ENCODE data around the gene TNFRSF11A.

TNFRSF11A gene

GRCh38 chr18:62345909-62346308 lies 20.8 kb downstream of the TNFRSF11A start:
- DNase-seq: no peak

GRCh38 chr18:62346333-62347088 lies 21.4 kb downstream of the TNFRSF11A start:
- no peak for DNase-seq

- no peak for DNase-seq
These were observed 22.0 kb downstream of the TNFRSF11A start for GRCh38 chr18:62347089-62347506.

GRCh38 chr18:62348474-62348873 lies 23.4 kb downstream of the TNFRSF11A start:
- no peak for DNase-seq

- DNase-seq: no peak
These were observed 28.1 kb downstream of the TNFRSF11A start for GRCh38 chr18:62353170-62353569.

- DNase-seq: no peak
These were observed 29.0 kb downstream of the TNFRSF11A start for GRCh38 chr18:62354151-62354550.

GRCh38 chr18:62357079-62357719 lies 32.1 kb downstream of the TNFRSF11A start:
- DNase-seq: no peak

- no peak for DNase-seq
These were observed 35.7 kb downstream of the TNFRSF11A start for GRCh38 chr18:62360805-62361204.

GRCh38 chr18:62361288-62361687 lies 36.2 kb downstream of the TNFRSF11A start:
- DNase-seq: no peak

- no peak for DNase-seq
These were observed 39.4 kb downstream of the TNFRSF11A start for GRCh38 chr18:62364558-62364957.

- DNase-seq: no peak
These were observed 40.3 kb downstream of the TNFRSF11A start for GRCh38 chr18:62365420-62365819.

- no peak for DNase-seq
These were observed 41.9 kb downstream of the TNFRSF11A start for GRCh38 chr18:62366992-62367391.

GRCh38 chr18:62368100-62368499 lies 43.0 kb downstream of the TNFRSF11A start:
- no peak for DNase-seq

GRCh38 chr18:62369129-62369644 lies 44.1 kb downstream of the TNFRSF11A start:
- no peak for DNase-seq

- no peak for DNase-seq
These were observed 45.3 kb downstream of the TNFRSF11A start for GRCh38 chr18:62370366-62370765.

- no peak for DNase-seq
These were observed 46.3 kb downstream of the TNFRSF11A start for GRCh38 chr18:62371436-62371835.

- no peak for DNase-seq
These were observed 47.0 kb downstream of the TNFRSF11A start for GRCh38 chr18:62372156-62372555.

GRCh38 chr18:62372882-62373281 lies 47.8 kb downstream of the TNFRSF11A start:
- no peak for DNase-seq

- no peak for DNase-seq
These were observed 49.4 kb downstream of the TNFRSF11A start for GRCh38 chr18:62374410-62374965.

- DNase-seq: no peak
These were observed 52.2 kb downstream of the TNFRSF11A start for GRCh38 chr18:62377131-62377807.

- DNase-seq: no peak
These were observed 53.9 kb downstream of the TNFRSF11A start for GRCh38 chr18:62379051-62379450.

GRCh38 chr18:62381373-62381772 lies 56.3 kb downstream of the TNFRSF11A start:
- no peak for DNase-seq

GRCh38 chr18:62384068-62384467 lies 59.0 kb downstream of the TNFRSF11A start:
- no peak for DNase-seq

Data from 8988T (cell line).